ENCODE data around the gene ACTRT2. TPM values are rescaled to one million over a fixed set of nuclear protein-coding genes. Genes with fewer than 3 reads are reported as not detected.

Gene ACTRT2
- total RNA-seq, 1 donor from 2014 or later: not detected

DNA sequence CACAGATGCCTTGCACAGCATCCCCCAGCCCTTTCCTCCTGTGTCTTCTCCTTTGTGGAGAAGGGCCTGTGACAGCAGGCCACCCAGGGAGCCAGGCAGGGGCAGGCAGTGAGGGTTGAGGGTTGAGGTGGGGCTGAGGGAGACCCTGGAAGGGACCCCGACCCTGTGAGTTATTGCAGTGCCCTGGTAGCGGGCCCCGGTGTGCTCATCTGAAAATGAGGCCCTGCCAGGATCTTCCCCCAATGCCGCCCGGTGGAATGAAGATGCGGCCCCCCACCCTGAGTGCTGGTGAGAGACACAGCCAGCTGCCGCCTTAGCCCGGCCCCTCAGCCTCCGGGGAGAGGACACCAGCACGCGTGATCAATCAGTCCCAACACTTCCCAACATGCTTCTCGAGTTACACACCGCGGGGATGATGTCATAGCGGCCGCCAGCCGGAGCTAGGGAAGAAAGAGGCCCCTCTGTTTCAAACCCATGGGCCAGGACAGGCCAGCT lies 36.2 kb upstream of the ACTRT2 start:
- no peaks in the 10 kb centered on the region for H3K36me3 ChIP-seq
- H3K4me3 ChIP-seq: no peak overlapping the region
- TF ChIP-seq, protein P1, sequence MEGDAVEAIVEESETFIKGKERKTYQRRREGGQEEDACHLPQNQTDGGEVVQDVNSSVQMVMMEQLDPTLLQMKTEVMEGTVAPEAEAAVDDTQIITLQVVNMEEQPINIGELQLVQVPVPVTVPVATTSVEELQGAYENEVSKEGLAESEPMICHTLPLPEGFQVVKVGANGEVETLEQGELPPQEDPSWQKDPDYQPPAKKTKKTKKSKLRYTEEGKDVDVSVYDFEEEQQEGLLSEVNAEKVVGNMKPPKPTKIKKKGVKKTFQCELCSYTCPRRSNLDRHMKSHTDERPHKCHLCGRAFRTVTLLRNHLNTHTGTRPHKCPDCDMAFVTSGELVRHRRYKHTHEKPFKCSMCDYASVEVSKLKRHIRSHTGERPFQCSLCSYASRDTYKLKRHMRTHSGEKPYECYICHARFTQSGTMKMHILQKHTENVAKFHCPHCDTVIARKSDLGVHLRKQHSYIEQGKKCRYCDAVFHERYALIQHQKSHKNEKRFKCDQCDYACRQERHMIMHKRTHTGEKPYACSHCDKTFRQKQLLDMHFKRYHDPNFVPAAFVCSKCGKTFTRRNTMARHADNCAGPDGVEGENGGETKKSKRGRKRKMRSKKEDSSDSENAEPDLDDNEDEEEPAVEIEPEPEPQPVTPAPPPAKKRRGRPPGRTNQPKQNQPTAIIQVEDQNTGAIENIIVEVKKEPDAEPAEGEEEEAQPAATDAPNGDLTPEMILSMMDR (IDR thresholded peaks at IDR 0.05; ENCODE audit: borderline replicate concordance): no peak
- no peaks in the 10 kb centered on the region for H3K9me3 ChIP-seq (replicated peaks)
- intact Hi-C loops (cut with micrococcal nuclease): no loop called here
- no peak for DNase-seq
- peaks cover 28% of the 10 kb centered on the region for H3K27me3 ChIP-seq (ENCODE audit: low read depth)
- no peak overlapping the region for H3K27ac ChIP-seq (replicated peaks)
- peaks cover 5% of the 10 kb centered on the region for H3K4me1 ChIP-seq

DNA sequence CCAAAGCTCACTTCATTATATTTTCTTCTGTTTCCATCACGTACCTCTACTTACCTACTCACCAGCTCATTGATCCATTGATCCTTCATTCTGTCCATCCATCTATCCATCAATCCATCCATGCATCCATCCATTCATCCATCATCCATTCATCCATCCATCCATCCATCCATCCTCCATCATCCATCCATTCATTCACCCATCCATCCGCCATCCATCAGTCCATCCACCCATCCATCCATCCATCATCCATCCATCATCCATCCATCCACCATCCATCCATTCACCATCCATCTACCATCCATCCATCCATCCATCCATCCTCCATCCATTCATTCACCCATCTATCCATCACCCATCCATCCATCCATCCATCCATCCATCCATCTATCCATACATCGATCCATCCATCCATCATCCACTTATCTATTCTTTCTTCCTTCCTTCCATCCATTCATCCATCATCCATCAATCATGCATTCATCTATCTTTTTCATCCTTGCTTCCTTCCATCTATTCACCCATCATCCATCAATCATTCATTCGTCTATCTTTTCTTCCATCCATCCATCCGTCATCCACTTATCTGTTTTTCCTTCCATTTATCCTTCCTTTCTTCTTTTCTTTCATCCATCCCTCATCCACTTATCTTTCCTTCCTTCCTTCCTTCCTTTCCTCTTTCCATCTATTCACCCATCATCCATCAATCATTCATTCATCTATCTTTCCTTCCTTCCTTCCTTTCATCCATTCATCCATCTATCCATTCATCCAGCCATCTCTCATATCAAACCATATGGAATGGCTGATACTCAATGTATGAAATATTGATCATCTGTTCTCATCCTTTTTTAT lies 35.3 kb upstream of the ACTRT2 start:
- Histone ChIP-seq H3K4me1 (no peaks in the 10 kb centered on the region), H3K9me3 (replicated peaks) (no peaks in the 10 kb centered on the region), H3K27ac (replicated peaks) (no peak overlapping the region), H3K36me3 (no peaks in the 10 kb centered on the region), H3K27me3 (ENCODE audit: low read depth) (peaks cover 37% of the 10 kb centered on the region), H3K4me3 (no peak overlapping the region)
- DNase-seq: no peak
- intact Hi-C loops (cut with micrococcal nuclease): no loop called here
- TF ChIP-seq, protein P1 (IDR thresholded peaks at IDR 0.05; ENCODE audit: borderline replicate concordance): no peak

DNA sequence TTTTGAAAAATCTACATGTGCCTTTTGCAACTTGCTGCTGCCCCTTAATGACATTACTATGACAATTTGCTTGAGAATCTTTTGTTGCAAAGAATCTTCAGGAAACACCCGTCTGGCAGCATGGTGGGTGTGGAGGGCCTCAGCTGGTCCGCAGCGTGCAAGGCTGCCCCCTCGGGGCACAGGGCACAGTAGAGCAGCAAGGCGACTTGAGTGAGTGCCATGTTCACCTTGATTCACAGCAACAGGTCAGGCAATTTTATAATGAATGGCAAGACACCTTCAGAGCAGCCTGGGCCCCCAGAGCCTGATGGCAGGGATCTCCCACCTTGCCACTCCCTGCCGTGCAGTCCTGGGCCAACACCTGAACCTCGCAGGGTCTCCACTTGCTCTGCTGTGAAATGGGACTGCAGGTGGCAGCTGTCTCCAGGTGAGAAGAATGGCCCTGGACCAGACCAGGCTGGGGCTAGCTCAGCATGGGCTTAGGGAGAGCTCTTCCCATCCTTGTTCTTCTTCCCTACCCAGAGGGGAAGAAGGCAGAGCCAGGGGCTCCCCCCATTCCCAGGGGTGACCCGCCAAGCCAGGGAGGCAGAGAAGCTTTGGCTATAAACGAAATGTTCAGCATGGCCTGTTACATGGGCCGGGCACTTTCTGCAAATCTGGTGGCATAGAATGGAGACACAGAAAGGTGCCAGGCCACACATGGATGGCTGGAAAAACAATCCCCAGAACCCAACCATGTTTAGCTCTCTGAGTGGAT lies 34.5 kb upstream of the ACTRT2 start:
- TF ChIP-seq, protein P1 (IDR thresholded peaks at IDR 0.05; ENCODE audit: borderline replicate concordance): no peak
- Histone ChIP-seq H3K4me1 (no peaks in the 10 kb centered on the region), H3K27ac (replicated peaks) (no peak overlapping the region), H3K27me3 (ENCODE audit: low read depth) (peaks cover 45% of the 10 kb centered on the region), H3K9me3 (replicated peaks) (no peaks in the 10 kb centered on the region), H3K4me3 (no peak overlapping the region), H3K36me3 (no peaks in the 10 kb centered on the region)
- intact Hi-C loops (cut with micrococcal nuclease): no loop called here
- no peak for DNase-seq

DNA sequence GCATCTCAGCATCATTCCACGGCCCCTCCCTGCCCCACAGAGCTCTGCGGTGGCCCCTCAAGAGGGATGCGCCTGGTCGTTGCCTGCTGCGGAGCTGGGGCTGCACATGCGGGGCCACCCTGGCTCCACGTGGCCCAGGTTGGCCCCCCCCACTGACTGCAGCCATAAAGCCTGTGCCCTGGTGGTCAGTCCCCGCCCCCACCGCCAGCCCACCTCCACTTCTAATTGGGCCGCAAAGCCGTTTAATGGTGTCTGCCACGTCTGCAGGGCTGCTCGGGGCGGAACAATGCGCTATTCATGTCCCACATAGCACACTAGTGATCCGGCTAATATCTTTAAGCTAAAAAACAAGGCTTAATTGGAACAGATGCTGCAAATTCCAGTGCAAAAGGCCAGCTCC lies 33.5 kb upstream of the ACTRT2 start:
- no peak overlapping the region for H3K4me3 ChIP-seq
- H3K9me3 ChIP-seq (replicated peaks): peaks cover under 1% of the 10 kb centered on the region
- intact Hi-C loops (cut with micrococcal nuclease): no loop called here
- DNase-seq: no peak
- peaks cover 45% of the 10 kb centered on the region for H3K27me3 ChIP-seq (ENCODE audit: low read depth)
- no peaks in the 10 kb centered on the region for H3K36me3 ChIP-seq
- TF ChIP-seq, protein P1 (IDR thresholded peaks at IDR 0.05; ENCODE audit: borderline replicate concordance): no peak
- H3K4me1 ChIP-seq: no peaks in the 10 kb centered on the region
- H3K27ac ChIP-seq (replicated peaks): no peak overlapping the region

DNA sequence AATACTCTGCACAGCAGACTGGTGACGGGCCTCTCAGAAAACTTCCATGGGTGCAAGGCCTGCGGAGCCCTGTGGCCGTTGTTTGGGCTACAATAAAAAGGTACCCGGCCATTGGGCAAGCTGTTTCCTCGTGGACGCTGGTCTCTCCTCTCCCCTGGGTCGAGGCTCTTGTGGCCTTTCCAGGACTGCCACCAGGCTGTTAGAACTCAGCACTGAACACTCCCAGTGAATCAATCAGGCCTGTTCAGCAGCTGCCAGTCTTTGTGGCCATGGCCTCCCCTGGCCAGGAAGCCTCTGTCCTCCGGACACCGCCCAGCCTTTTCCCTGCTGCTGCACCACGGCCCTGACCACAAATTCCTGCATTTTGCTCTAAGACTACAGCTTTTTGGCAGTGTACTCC lies 33.0 kb upstream of the ACTRT2 start:
- Histone ChIP-seq H3K9me3 (replicated peaks) (peaks cover 5% of the 10 kb centered on the region), H3K4me1 (no peaks in the 10 kb centered on the region), H3K27me3 (ENCODE audit: low read depth) (peaks cover 45% of the 10 kb centered on the region), H3K4me3 (no peak overlapping the region), H3K27ac (replicated peaks) (no peak overlapping the region), H3K36me3 (no peaks in the 10 kb centered on the region)
- intact Hi-C loops (cut with micrococcal nuclease): no loop called here
- no peak for DNase-seq
- TF ChIP-seq, protein P1 (IDR thresholded peaks at IDR 0.05; ENCODE audit: borderline replicate concordance): no peak

All from left ventricle myocardium inferior (tissue), 1 donor.